ENCODE measurements around the gene MLLT6. TPM values are rescaled to one million over a fixed set of nuclear protein-coding genes. Genes with fewer than 3 reads are reported as not detected.
A peak's percentile ranks its signal among the peaks of the same experiment; 100 is the strongest.

The MLLT6 gene
- total RNA-seq, 1 experiment from 2014 or later = 24.7 TPM

DNA sequence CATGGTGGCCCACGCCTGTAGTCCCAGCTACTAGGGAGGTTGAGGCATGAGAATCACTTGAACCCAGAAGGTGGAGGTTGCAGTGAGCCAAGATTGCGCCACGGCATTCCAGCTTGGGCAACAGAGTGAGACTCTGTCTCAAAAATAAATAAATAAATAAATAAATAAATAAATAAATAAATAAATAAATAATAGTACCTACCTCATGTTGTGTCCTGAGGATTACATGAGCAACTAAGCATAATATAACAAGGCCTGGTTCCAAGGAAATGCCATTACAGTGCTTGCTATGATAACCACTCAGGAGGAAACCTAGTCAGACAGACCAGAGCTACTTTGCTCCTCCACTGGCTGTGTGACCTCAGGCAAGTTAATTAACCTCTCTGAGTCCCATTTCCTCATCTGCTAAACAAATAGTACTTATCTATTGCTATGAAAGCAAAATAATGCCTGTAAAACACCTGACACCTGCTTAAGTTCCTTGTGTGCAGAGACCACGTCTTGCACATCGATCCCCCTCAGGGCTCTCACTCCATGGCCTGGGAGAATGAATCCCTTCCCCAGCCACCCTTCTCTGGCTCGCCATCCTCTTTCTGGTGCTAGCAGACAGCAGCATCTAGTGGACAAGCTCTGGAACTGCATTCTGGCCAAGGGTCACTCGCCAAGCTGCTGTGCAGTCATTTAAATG, 37.8 kb upstream of the MLLT6 start:
- TF ChIP-seq EZH2 (IDR thresholded peaks at IDR 0.05; ENCODE audit: low read length, unreplicated experiment) (no peak), EZH2phosphoT487 (IDR thresholded peaks at IDR 0.05; ENCODE audit: borderline replicate concordance, low read length) (no peak)
- TF ChIP-seq, protein P1, sequence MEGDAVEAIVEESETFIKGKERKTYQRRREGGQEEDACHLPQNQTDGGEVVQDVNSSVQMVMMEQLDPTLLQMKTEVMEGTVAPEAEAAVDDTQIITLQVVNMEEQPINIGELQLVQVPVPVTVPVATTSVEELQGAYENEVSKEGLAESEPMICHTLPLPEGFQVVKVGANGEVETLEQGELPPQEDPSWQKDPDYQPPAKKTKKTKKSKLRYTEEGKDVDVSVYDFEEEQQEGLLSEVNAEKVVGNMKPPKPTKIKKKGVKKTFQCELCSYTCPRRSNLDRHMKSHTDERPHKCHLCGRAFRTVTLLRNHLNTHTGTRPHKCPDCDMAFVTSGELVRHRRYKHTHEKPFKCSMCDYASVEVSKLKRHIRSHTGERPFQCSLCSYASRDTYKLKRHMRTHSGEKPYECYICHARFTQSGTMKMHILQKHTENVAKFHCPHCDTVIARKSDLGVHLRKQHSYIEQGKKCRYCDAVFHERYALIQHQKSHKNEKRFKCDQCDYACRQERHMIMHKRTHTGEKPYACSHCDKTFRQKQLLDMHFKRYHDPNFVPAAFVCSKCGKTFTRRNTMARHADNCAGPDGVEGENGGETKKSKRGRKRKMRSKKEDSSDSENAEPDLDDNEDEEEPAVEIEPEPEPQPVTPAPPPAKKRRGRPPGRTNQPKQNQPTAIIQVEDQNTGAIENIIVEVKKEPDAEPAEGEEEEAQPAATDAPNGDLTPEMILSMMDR (conservative IDR thresholded peaks at IDR 0.05; ENCODE audit: low read depth, low read length) = peak; percentile 89
- Histone ChIP-seq H4K20me1 (ENCODE audit: low read length) (no peaks in the 10 kb centered on the region), H3F3A (ENCODE audit: low read length, unreplicated experiment) (no peaks in the 10 kb centered on the region), H3K27ac (ENCODE audit: low read length) (no peak overlapping the region), H3K27me3 (ENCODE audit: low read length) (no peaks in the 10 kb centered on the region), H3K36me3 (ENCODE audit: low read depth, low read length) (no peaks in the 10 kb centered on the region), H3K9me3 (ENCODE audit: low read length) (no peaks in the 10 kb centered on the region), H3K4me1 (ENCODE audit: insufficient read depth, low read length) (no peaks in the 10 kb centered on the region), H2AFZ (ENCODE audit: low read length) (no peak overlapping the region), H3K4me3 (ENCODE audit: low read length) (no peak overlapping the region), H3K79me2 (ENCODE audit: low read length) (no peaks in the 10 kb centered on the region), H3K9me2 (replicated peaks; ENCODE audit: low read length) (no peaks in the 10 kb centered on the region), H3K4me2 (ENCODE audit: low read length) (no peak overlapping the region), H3K9ac (ENCODE audit: low read length) (no peak overlapping the region)
- BruUV-seq (replicated peaks) = no TSS peak
- DNase-seq (peak; percentile 74), ATAC-seq (peak; percentile 82)
- POLR2A ChIA-PET (ENCODE audit: unreplicated experiment) = interaction anchor here (0.6 kb wide), 1 partner anchor 35 kb away, joined by 3 read pairs; no protein-coding TSS in a partner anchor
- intact Hi-C loops (cut with micrococcal nuclease) = loop anchor here (1.0 to 10.0 kb wide), 3 partner anchors 109 to 242 kb away; partner anchors contain the start of gene ARHGAP23
- CTCF ChIA-PET = interaction anchor here (2.5 kb wide), 1 partner anchor 109 kb away, joined by 20 read pairs; no protein-coding TSS in a partner anchor

DNA sequence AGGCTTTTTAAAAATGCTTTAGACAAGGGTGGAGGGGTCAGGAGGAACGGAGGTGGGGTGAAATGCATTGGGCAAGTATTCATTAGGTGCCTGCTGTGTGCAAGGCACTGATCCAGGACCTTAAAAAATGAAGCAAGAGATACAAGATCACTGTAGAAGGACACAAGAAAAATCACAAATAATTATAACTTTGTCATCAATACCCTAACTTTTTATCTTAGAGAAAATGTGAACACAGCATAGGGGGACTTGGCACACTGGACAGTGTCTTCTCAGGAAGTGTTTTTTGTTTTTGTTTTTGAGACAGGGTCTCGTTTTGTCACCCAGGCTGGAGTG, 37.3 kb upstream of the MLLT6 start:
- no peaks in the 10 kb centered on the region for H3F3A ChIP-seq (ENCODE audit: low read length, unreplicated experiment)
- no peaks in the 10 kb centered on the region for H3K36me3 ChIP-seq (ENCODE audit: low read depth, low read length)
- H3K27me3 ChIP-seq (ENCODE audit: low read length) = no peaks in the 10 kb centered on the region
- H3K4me1 ChIP-seq (ENCODE audit: insufficient read depth, low read length) = no peaks in the 10 kb centered on the region
- H3K9me3 ChIP-seq (ENCODE audit: low read length) = no peaks in the 10 kb centered on the region
- DNase-seq (no peak), ATAC-seq (no peak)
- TF ChIP-seq, protein P1 (conservative IDR thresholded peaks at IDR 0.05; ENCODE audit: low read depth, low read length) = no peak
- TF ChIP-seq EZH2phosphoT487 (IDR thresholded peaks at IDR 0.05; ENCODE audit: borderline replicate concordance, low read length) = no peak
- TF ChIP-seq EZH2 (IDR thresholded peaks at IDR 0.05; ENCODE audit: low read length, unreplicated experiment) = no peak
- H4K20me1 ChIP-seq (ENCODE audit: low read length) = no peaks in the 10 kb centered on the region
- no peak overlapping the region for H3K4me2 ChIP-seq (ENCODE audit: low read length)
- ChIA-PET CTCF (interaction anchor here (2.5 kb wide), 1 partner anchor 110 kb away, joined by 20 read pairs; no protein-coding TSS in a partner anchor), POLR2A (ENCODE audit: unreplicated experiment) (interaction anchor here (0.6 kb wide), 1 partner anchor 34 kb away, joined by 3 read pairs; no protein-coding TSS in a partner anchor)
- intact Hi-C loops (cut with micrococcal nuclease) = loop anchor here (1.0 to 10.0 kb wide), 3 partner anchors 109 to 243 kb away; partner anchors contain the start of gene ARHGAP23
- H3K4me3 ChIP-seq (ENCODE audit: low read length) = no peak overlapping the region
- BruUV-seq (replicated peaks) = no TSS peak
- no peaks in the 10 kb centered on the region for H3K9me2 ChIP-seq (replicated peaks; ENCODE audit: low read length)
- H3K27ac ChIP-seq (ENCODE audit: low read length) = no peak overlapping the region
- no peaks in the 10 kb centered on the region for H3K79me2 ChIP-seq (ENCODE audit: low read length)
- H2AFZ ChIP-seq (ENCODE audit: low read length) = no peak overlapping the region
- H3K9ac ChIP-seq (ENCODE audit: low read length) = no peak overlapping the region

DNA sequence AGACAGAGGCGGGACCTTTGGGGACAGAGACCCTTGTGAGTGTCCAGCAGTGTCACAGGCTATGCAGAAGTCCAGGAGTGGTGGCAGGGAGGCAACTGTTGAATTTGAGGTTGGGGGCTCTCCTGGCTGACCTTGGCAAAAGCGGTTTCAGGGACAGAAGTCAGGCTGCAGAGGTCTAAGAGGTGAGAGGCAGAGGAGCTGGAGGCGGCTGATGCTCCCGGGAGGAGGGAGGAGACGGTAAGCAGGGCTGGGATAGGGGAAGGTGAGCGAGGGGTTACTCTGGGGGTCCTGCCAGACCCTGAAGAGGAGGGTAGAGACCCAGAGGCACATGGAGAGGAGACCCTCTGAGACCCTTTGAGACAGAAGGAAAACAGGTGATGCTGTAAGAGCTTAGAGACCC, 35.6 kb upstream of the MLLT6 start:
- H3K27me3 ChIP-seq (ENCODE audit: low read length) = no peaks in the 10 kb centered on the region

More for the DNA sequence above, 35.6 kb upstream of the MLLT6 start:
- Histone ChIP-seq H3K4me1 (ENCODE audit: insufficient read depth, low read length) (no peaks in the 10 kb centered on the region; the same call in 1 of the 2 replicates), H4K20me1 (ENCODE audit: low read length) (no peaks in the 10 kb centered on the region), H3K27ac (ENCODE audit: low read length) (no peak overlapping the region), H3K79me2 (ENCODE audit: low read length) (no peaks in the 10 kb centered on the region), H3F3A (ENCODE audit: low read length, unreplicated experiment) (no peaks in the 10 kb centered on the region), H3K9me3 (ENCODE audit: low read length) (no peaks in the 10 kb centered on the region), H3K9ac (ENCODE audit: low read length) (no peak overlapping the region), H3K4me3 (ENCODE audit: low read length) (no peak overlapping the region), H3K36me3 (ENCODE audit: low read depth, low read length) (no peaks in the 10 kb centered on the region), H3K4me2 (ENCODE audit: low read length) (no peak overlapping the region), H3K9me2 (replicated peaks; ENCODE audit: low read length) (no peaks in the 10 kb centered on the region), H2AFZ (ENCODE audit: low read length) (no peak overlapping the region)
- DNase-seq (no peak), ATAC-seq (no peak)
- BruUV-seq (replicated peaks) = no TSS peak
- TF ChIP-seq EZH2phosphoT487 (IDR thresholded peaks at IDR 0.05; ENCODE audit: borderline replicate concordance, low read length) (no peak), EZH2 (IDR thresholded peaks at IDR 0.05; ENCODE audit: low read length, unreplicated experiment) (no peak)
- TF ChIP-seq, protein P1 (conservative IDR thresholded peaks at IDR 0.05; ENCODE audit: low read depth, low read length) = no peak
- ChIA-PET POLR2A (ENCODE audit: unreplicated experiment) (no interaction called here), CTCF (no interaction called here)
- intact Hi-C loops (cut with micrococcal nuclease) = loop anchor here (10.0 kb wide), 1 partner anchor 245 kb away; the partner anchor contains the start of gene ARHGAP23
